ENCODE results near the gene TRIM38. TPM values are rescaled to one million over a fixed set of nuclear protein-coding genes. Genes with fewer than 3 reads are reported as not detected.
"Not testable (repeated sequence)": the region's sequence is repeated elsewhere in the genome, so short reads cannot be mapped to it uniquely, and the experiment has no call there.

The TRIM38 gene
- polyA plus RNA-seq, 1 donor from 2014 or later: not detected

GRCh38 chr6:25927756-25928216 is 34.8 kb upstream of the TRIM38 start:
- Histone ChIP-seq H3F3A (ENCODE audit: insufficient read depth, low read length, poor library complexity, severe bottlenecking) (no peaks in the 10 kb centered on the region), H3K4me2 (ENCODE audit: low read length) (no peak overlapping the region), H3K79me2 (replicated peaks; ENCODE audit: insufficient read depth, low read length) (no peaks in the 10 kb centered on the region), H3K9me2 (ENCODE audit: insufficient read depth, low read length) (no peaks in the 10 kb centered on the region), H4K20me1 (ENCODE audit: insufficient read depth) (no peaks in the 10 kb centered on the region), H3K9me3 (ENCODE audit: low read length) (no peaks in the 10 kb centered on the region), H3K27ac (ENCODE audit: low read length) (no peak overlapping the region), H3K27me3 (ENCODE audit: insufficient read depth, low read depth, low read length) (no peaks in the 10 kb centered on the region), H3K9ac (ENCODE audit: low read length) (no peak overlapping the region), H3K36me3 (ENCODE audit: insufficient read depth, low read length) (no peaks in the 10 kb centered on the region), H2AFZ (ENCODE audit: low read depth, low read length) (no peak overlapping the region), H3K4me3 (ENCODE audit: low read length) (no peak overlapping the region)
- no peak for TF ChIP-seq EZH2 (IDR thresholded peaks at IDR 0.05; ENCODE audit: borderline replicate concordance, insufficient read depth, low read length, poor library complexity, severe bottlenecking)
- TF ChIP-seq EP300 (conservative IDR thresholded peaks at IDR 0.05; ENCODE audit: poor library complexity, severe bottlenecking): no peak

- Histone ChIP-seq H3F3A (ENCODE audit: insufficient read depth, low read length, poor library complexity, severe bottlenecking) (no peaks in the 10 kb centered on the region), H3K27me3 (ENCODE audit: insufficient read depth, low read depth, low read length) (no peaks in the 10 kb centered on the region), H3K9ac (ENCODE audit: low read length) (no peak overlapping the region), H3K9me2 (ENCODE audit: insufficient read depth, low read length) (no peaks in the 10 kb centered on the region), H3K4me2 (ENCODE audit: low read length) (no peak overlapping the region), H2AFZ (ENCODE audit: low read depth, low read length) (no peak overlapping the region), H3K36me3 (ENCODE audit: insufficient read depth, low read length) (no peaks in the 10 kb centered on the region), H3K9me3 (ENCODE audit: low read length) (no peaks in the 10 kb centered on the region), H4K20me1 (ENCODE audit: insufficient read depth) (no peaks in the 10 kb centered on the region), H3K27ac (ENCODE audit: low read length) (no peak overlapping the region), H3K79me2 (replicated peaks; ENCODE audit: insufficient read depth, low read length) (no peaks in the 10 kb centered on the region), H3K4me3 (ENCODE audit: low read length) (no peak overlapping the region)
- TF ChIP-seq SMC3 (conservative IDR thresholded peaks at IDR 0.05; ENCODE audit: poor library complexity): no peak
- no peak for TF ChIP-seq TAF1 (IDR thresholded peaks at IDR 0.05; ENCODE audit: low read depth)
- no peak for TF ChIP-seq CTCF (IDR thresholded peaks at IDR 0.05; ENCODE audit: poor library complexity, severe bottlenecking)
- no peak for TF ChIP-seq REST (IDR thresholded peaks at IDR 0.05; ENCODE audit: borderline replicate concordance)
- no peak for TF ChIP-seq RAD21 (conservative IDR thresholded peaks at IDR 0.05)
- TF ChIP-seq EP300 (conservative IDR thresholded peaks at IDR 0.05; ENCODE audit: poor library complexity, severe bottlenecking): no peak
- no peak for TF ChIP-seq POLR2AphosphoS5 (IDR thresholded peaks at IDR 0.05)
- no peak for TF ChIP-seq EZH2 (IDR thresholded peaks at IDR 0.05; ENCODE audit: borderline replicate concordance, insufficient read depth, low read length, poor library complexity, severe bottlenecking)
- no peak for TF ChIP-seq MXI1 (conservative IDR thresholded peaks at IDR 0.05; ENCODE audit: poor library complexity, severe bottlenecking)
Measured at GRCh38 chr6:25928562-25929324, 33.9 kb upstream of the TRIM38 start.

- not testable (repeated sequence) for H3K4me3 ChIP-seq (ENCODE audit: low read length); H3K79me2 ChIP-seq (replicated peaks; ENCODE audit: insufficient read depth, low read length); H3K9me3 ChIP-seq (ENCODE audit: low read length); H3K4me2 ChIP-seq (ENCODE audit: low read length); H2AFZ ChIP-seq (ENCODE audit: low read depth, low read length); H3K27ac ChIP-seq (ENCODE audit: low read length); H4K20me1 ChIP-seq (ENCODE audit: insufficient read depth); H3K9me2 ChIP-seq (ENCODE audit: insufficient read depth, low read length); H3K9ac ChIP-seq (ENCODE audit: low read length); H3K36me3 ChIP-seq (ENCODE audit: insufficient read depth, low read length); H3F3A ChIP-seq (ENCODE audit: insufficient read depth, low read length, poor library complexity, severe bottlenecking); H3K27me3 ChIP-seq (ENCODE audit: insufficient read depth, low read depth, low read length)
Measured at GRCh38 chr6:25929785-25930184, 32.8 kb upstream of the TRIM38 start.

All from neural cell (in vitro differentiated cells).